ENCODE results near the gene OR6C2.
"Not testable (repeated sequence)": the region's sequence is repeated elsewhere in the genome, so short reads cannot be mapped to it uniquely, and the experiment has no call there.

The OR6C2 gene

GRCh38 chr12:55443776-55444175 is at the start of gene OR6C2:
OR6C2 (plus strand) TSS chr12:55444076; CDS start chr12:55452214, 8,138 bp downstream.
- Histone ChIP-seq H3K27ac (no peak within 1 kb of the TSS), H3K4me3 (no peak within 1 kb of the TSS)
- DNase-seq (ENCODE audit: low spot score): no peak
- TF ChIP-seq CTCF (IDR thresholded peaks at IDR 0.05): no peak

- H3K27ac ChIP-seq: no peak overlapping the region
- no peak for TF ChIP-seq CTCF (IDR thresholded peaks at IDR 0.05)
Measured at GRCh38 chr12:55396326-55396725, 47.5 kb upstream of the OR6C2 start.

GRCh38 chr12:55400229-55400628 is 43.6 kb upstream of the OR6C2 start, which contains the start of gene OR6C65:
OR6C65 (plus strand) TSS chr12:55400529; CDS start chr12:55400529, 0 bp downstream.
- TF ChIP-seq CTCF (IDR thresholded peaks at IDR 0.05): no peak
- Histone ChIP-seq H3K4me3 (no peak within 1 kb of the TSS), H3K27ac (no peak within 1 kb of the TSS)
- no peak for DNase-seq (ENCODE audit: low spot score)

More at GRCh38 chr12:55396326-55396725, 47.5 kb upstream of the OR6C2 start:
- H3K4me3 ChIP-seq: no peak overlapping the region
- DNase-seq (ENCODE audit: low spot score): no peak

GRCh38 chr12:55407866-55408265 is 36.0 kb upstream of the OR6C2 start:
- no peak for TF ChIP-seq CTCF (IDR thresholded peaks at IDR 0.05)
- DNase-seq (ENCODE audit: low spot score): no peak
- no peak overlapping the region for H3K27ac ChIP-seq
- H3K4me3 ChIP-seq: no peak overlapping the region

GRCh38 chr12:55409133-55409532 is 34.7 kb upstream of the OR6C2 start:
- not testable (repeated sequence) for H3K27ac ChIP-seq; DNase-seq (ENCODE audit: low spot score); H3K4me3 ChIP-seq

GRCh38 chr12:55412138-55412537 is 31.7 kb upstream of the OR6C2 start:
- DNase-seq (ENCODE audit: low spot score); H3K4me3 ChIP-seq; H3K27ac ChIP-seq: not testable (repeated sequence)

- H3K27ac ChIP-seq; DNase-seq (ENCODE audit: low spot score); H3K4me3 ChIP-seq: not testable (repeated sequence)
Measured at GRCh38 chr12:55413498-55414388, 30.1 kb upstream of the OR6C2 start.

GRCh38 chr12:55414396-55414823 is 29.5 kb upstream of the OR6C2 start:
- not testable (repeated sequence) for DNase-seq (ENCODE audit: low spot score); H3K4me3 ChIP-seq

GRCh38 chr12:55414889-55415288 is 29.0 kb upstream of the OR6C2 start:
- not testable (repeated sequence) for H3K4me3 ChIP-seq; H3K27ac ChIP-seq; DNase-seq (ENCODE audit: low spot score)

More at GRCh38 chr12:55414396-55414823, 29.5 kb upstream of the OR6C2 start:
- not testable (repeated sequence) for H3K27ac ChIP-seq

All from coronary artery (tissue), 2 donors.